H1 (cell line): Measurements from ENCODE around the gene ZC3H18. TPM values are rescaled to one million over a fixed set of nuclear protein-coding genes. Genes with fewer than 3 reads are reported as not detected.

Experiments used
- ASH2L ChIP-seq: fragments of 200-600, 300-600 bp; sonication (generic); IDR thresholded peaks from one replicate; pipeline ENCODE4 v1.7.1; 2017; ENCODE audit warnings: low read length
- CHD7 ChIP-seq: fragments of 300-600 bp; sonication (generic); IDR thresholded peaks from 2 replicates; pipeline ENCODE4 v1.7.1; 2012; ENCODE audit warnings: low read length, moderate library complexity, mild to moderate bottlenecking, inconsistent platforms; ENCODE audit not compliant: insufficient replicate concordance
- polyA plus RNA-seq, 7 experiments: library from polyadenylated mRNA; depleted of rRNA in 3 of 7; stranded (reverse) in 5 of 7; unstranded in 2 of 7; fragments of >200 nt in 5 of 7; fragments of 200-250 nt in 2 of 7; gene quantifications; 1 replicate in 5 of 7; 2 replicates in 1 of 7; 4 replicates in 1 of 7; pipeline versions ENCODE4 v1.2.1 to v1.2.3, GENCODE V29; 2011 to 2013; ENCODE audit warnings: missing spikeins in 2 of 7, mixed read lengths in 2 of 7
- total RNA-seq: library from RNA; stranded (reverse); fragmentation: NEBNext Ultra II Directional; extraction: Animal tissue kit (Norgen Biotek cat#: 25700); gene quantifications from 2 replicates; pipeline ENCODE4 v1.2.1, GENCODE V29; 2021

ZC3H18 gene
- total and polyA plus RNA-seq, 2 of the 8 experiments (the other 6 are each of a cell fraction or from before 2014, with no cell fraction given), result 12.1 to 73.2 TPM

- no peak for TF ChIP-seq CHD7
- no peak for TF ChIP-seq ASH2L
- TF ChIP-seq, all 59 proteins: peak for 0
Observed at GRCh38 chr16:88588754-88589153, 18.6 kb downstream of the ZC3H18 start (continued).
